HG02759 (cell line): ENCODE data around the gene OR2M7.
"Not testable (repeated sequence)": the region's sequence is repeated elsewhere in the genome, so short reads cannot be mapped to it uniquely, and the experiment has no call there.

ENCODE experiments used
- ATAC-seq: cut with Tn5 transposase; IDR thresholded peaks from one replicate; pipeline ENCODE4 v1.9.1; 2021; ENCODE audit warnings: mild to moderate bottlenecking, moderate library complexity; ENCODE audit not compliant: unreplicated experiment

The OR2M7 gene

GRCh38 chr1:248324468-248324867, at the start of gene OR2M7:
Gene OR2M7 (minus strand): TSS chr1:248324568. CDS start chr1:248324568, 0 bp downstream.
- no peak for ATAC-seq

GRCh38 chr1:248373761-248374160, 49.4 kb upstream of the OR2M7 start:
- no peak for ATAC-seq

- ATAC-seq: no peak
These were observed 48.0 kb upstream of the OR2M7 start for GRCh38 chr1:248372394-248372793.

- ATAC-seq: no peak
These were observed 42.2 kb upstream of the OR2M7 start for GRCh38 chr1:248366609-248367008.

- ATAC-seq: no peak
These were observed 36.9 kb upstream of the OR2M7 start, which contains the start of gene OR2T4 for GRCh38 chr1:248361121-248361715. Gene OR2T4 (plus strand): TSS chr1:248361665. CDS start chr1:248361665, 0 bp downstream.

- ATAC-seq: no peak
These were observed 35.0 kb upstream of the OR2M7 start for GRCh38 chr1:248359415-248359814.

- no peak for ATAC-seq
These were observed 24.1 kb upstream of the OR2M7 start, which contains the start of gene OR14C36 for GRCh38 chr1:248348475-248348874. Gene OR14C36 (plus strand): TSS chr1:248348775. CDS start chr1:248348775, 0 bp downstream.

GRCh38 chr1:248343451-248343850, 19.1 kb upstream of the OR2M7 start:
- ATAC-seq: no peak

GRCh38 chr1:248316796-248317195, 7.6 kb downstream of the OR2M7 start:
- ATAC-seq: no peak

- ATAC-seq: not testable (repeated sequence)
These were observed 17.6 kb downstream of the OR2M7 start for GRCh38 chr1:248306740-248307139.

GRCh38 chr1:248306103-248306502, 18.3 kb downstream of the OR2M7 start:
- ATAC-seq: no peak

GRCh38 chr1:248305672-248306071, 18.7 kb downstream of the OR2M7 start:
- ATAC-seq: not testable (repeated sequence)

GRCh38 chr1:248303324-248303723, 21.0 kb downstream of the OR2M7 start, which contains the start of gene OR2T12:
Gene OR2T12 (minus strand): TSS chr1:248303424. CDS start chr1:248295578, 7,846 bp downstream.
- ATAC-seq: no peak

- no peak for ATAC-seq
These were observed 36.0 kb downstream of the OR2M7 start for GRCh38 chr1:248288391-248288790.

GRCh38 chr1:248277876-248278275, 46.5 kb downstream of the OR2M7 start, which contains the start of gene OR2T33:
Gene OR2T33 (minus strand): TSS chr1:248277976. CDS start chr1:248273814, 4,162 bp downstream.
- no peak for ATAC-seq
